NCI-H524 (cell line): ENCODE results near the gene EIF3CL.
"Not testable (repeated sequence)": the region's sequence is repeated elsewhere in the genome, so short reads cannot be mapped to it uniquely, and the experiment has no call there.

Experiments used
- DNase-seq, 2 experiments: peaks; one replicate each; lab custom pipeline; 2025; lab: John Stamatoyannopoulos, UW

EIF3CL gene

GRCh38 chr16:28363408-28363807, 40.2 kb downstream of the EIF3CL start, which contains the start of gene NPIPB6:
Gene NPIPB6 (minus strand): TSS chr16:28363508. CDS start chr16:28362822, 686 bp downstream.
- not testable (repeated sequence) for DNase-seq

GRCh38 chr16:28362600-28362999, 41.0 kb downstream of the EIF3CL start:
- not testable (repeated sequence) for DNase-seq

GRCh38 chr16:28338230-28338629, 65.4 kb downstream of the EIF3CL start:
- DNase-seq, result not testable (repeated sequence)

- not testable (repeated sequence) for DNase-seq
Measured at GRCh38 chr16:28336940-28337710, 66.5 kb downstream of the EIF3CL start.

GRCh38 chr16:28335678-28336077, 68.0 kb downstream of the EIF3CL start:
- not testable (repeated sequence) for DNase-seq

GRCh38 chr16:28332632-28333031, 71.0 kb downstream of the EIF3CL start:
- DNase-seq, result not testable (repeated sequence)

- DNase-seq, result not testable (repeated sequence)
Measured at GRCh38 chr16:28330981-28331380, 72.7 kb downstream of the EIF3CL start.

GRCh38 chr16:28330232-28330631, 73.4 kb downstream of the EIF3CL start:
- peak in 1 of 2 experiments; percentile 67 for DNase-seq
